Stimulated activated naive CD8-positive, alpha-beta T cell treated with anti-CD3 and anti-CD28 coated beads, Interleukin-15, Interleukin-2, amounts not matched to agents 100 ng/mL and 50 ng/mL, for 24 hours (primary cell): ENCODE data around the gene PROM1.

Experiments used
- H3K27ac Mint-ChIP-seq: one replicate; pipeline ENCODE4 v1.8.0; 2021; ENCODE audit warnings: mild to moderate bottlenecking, mixed read lengths
- H3K27me3 Mint-ChIP-seq: one replicate; pipeline ENCODE4 v1.8.0; 2021; ENCODE audit warnings: mixed read lengths
- H3K36me3 Mint-ChIP-seq: one replicate; pipeline ENCODE4 v1.8.0; 2021; ENCODE audit warnings: low read depth, mixed read lengths
- H3K4me1 Mint-ChIP-seq: one replicate; pipeline ENCODE4 v1.8.0; 2021; ENCODE audit warnings: low read depth, mixed read lengths
- H3K4me3 Mint-ChIP-seq: one replicate; pipeline ENCODE4 v1.8.0; 2021; ENCODE audit warnings: mild to moderate bottlenecking, mixed read lengths
- H3K9me3 Mint-ChIP-seq: one replicate; pipeline ENCODE4 v1.8.0; 2021; ENCODE audit warnings: mixed read lengths

The PROM1 gene

DNA sequence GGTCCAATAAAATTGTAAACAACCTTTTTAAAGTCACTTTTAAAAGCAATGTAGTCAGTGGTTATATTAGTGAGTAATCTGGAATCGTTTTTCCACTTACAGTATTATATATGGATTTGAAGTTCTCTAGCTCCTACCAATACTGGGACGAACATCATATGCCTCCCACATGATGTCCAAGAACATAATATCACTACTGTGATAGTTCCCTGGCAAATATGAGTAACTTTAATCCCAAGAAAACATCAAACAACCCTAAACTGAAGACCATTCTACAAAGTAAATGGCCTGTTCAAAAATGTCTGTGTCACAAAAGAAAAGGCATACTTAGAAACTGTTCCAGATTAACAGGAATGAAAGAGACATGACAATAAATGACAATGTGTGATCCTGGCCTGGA is 67.3 kb downstream of the PROM1 start:
- no peaks in the 10 kb centered on the region for H3K4me1 Mint-ChIP-seq
- no peak overlapping the region for H3K4me3 Mint-ChIP-seq
- no peaks in the 10 kb centered on the region for H3K9me3 Mint-ChIP-seq
- H3K36me3 Mint-ChIP-seq: no peaks in the 10 kb centered on the region
- H3K27ac Mint-ChIP-seq: no peak overlapping the region
- H3K27me3 Mint-ChIP-seq: peaks cover 13% of the 10 kb centered on the region

DNA sequence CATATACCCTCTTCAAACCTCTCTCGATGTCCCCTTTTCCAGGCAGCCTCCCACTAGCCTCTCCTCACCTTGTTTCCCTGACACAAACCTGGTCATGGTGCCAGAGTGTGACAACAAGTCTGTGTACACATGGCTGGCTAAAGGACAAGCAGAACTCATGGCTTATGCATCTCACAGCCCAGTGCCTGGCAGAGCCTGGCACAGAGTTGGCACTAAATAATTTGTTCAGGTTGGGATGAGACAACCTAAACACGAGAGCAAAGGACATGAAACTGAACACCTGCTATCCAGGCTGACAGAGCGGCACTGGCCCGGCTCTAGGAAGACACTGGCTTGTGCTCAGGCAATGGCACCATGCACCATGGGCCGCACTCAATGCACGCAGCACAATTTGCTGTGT is 72.7 kb downstream of the PROM1 start:
- peaks cover 18% of the 10 kb centered on the region for H3K27me3 Mint-ChIP-seq
- no peaks in the 10 kb centered on the region for H3K9me3 Mint-ChIP-seq
- no peak overlapping the region for H3K27ac Mint-ChIP-seq
- H3K36me3 Mint-ChIP-seq: no peaks in the 10 kb centered on the region
- H3K4me3 Mint-ChIP-seq: no peak overlapping the region
- H3K4me1 Mint-ChIP-seq: no peaks in the 10 kb centered on the region

DNA sequence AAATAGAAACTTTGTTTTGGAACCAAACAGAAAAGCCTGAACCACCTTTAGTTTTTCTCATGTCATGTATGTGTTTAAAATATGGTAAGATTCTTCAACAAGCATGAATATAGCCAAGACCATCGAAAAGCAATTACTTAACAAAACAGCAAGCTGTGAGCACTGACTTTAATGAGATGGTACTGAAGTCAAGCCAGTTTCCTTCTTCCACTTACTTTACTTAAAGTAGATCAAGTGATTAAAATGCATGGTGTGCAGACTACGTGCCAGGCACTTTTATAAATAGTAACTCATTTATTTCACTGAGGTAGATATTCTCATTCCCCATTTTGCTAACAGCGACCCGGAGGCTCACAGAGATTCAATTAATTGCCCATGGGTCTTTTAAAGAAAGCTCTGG is 74.7 kb downstream of the PROM1 start:
- H3K9me3 Mint-ChIP-seq: no peaks in the 10 kb centered on the region
- H3K27me3 Mint-ChIP-seq: peaks cover 24% of the 10 kb centered on the region
- H3K36me3 Mint-ChIP-seq: no peaks in the 10 kb centered on the region
- no peaks in the 10 kb centered on the region for H3K4me1 Mint-ChIP-seq
- H3K4me3 Mint-ChIP-seq: no peak overlapping the region
- H3K27ac Mint-ChIP-seq: no peak overlapping the region

DNA sequence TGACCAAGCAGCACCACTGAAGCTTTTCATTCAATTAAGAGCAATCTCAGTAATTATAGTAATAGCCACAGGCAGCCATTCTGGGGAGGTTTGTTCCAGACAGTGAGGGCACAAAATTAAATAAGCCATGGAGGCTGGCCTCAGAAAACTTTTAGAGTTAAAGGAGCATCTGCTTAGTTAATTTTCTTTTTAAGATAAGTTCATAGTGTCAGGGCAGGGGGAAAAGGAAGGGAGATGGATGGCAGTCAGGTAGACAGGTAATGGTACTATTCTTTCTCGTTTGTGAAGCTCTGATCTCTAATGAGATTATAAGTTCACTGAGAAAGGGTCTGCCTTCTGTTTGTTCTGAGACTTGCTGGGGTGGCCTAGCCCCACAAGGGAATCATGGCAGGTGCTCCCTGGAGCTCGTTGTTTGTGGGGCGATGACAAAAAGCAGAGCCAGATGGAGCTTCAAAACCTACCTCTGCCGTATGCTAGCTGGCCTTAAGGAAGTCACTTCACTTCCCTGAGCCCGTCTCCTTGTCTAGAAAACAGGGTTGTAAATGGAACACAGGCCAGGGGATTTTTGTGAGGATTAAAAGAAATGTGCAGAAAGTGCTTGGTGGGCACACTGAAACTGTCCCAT is 76.2 kb downstream of the PROM1 start:
- Mint-ChIP-seq H3K4me3 (no peak overlapping the region), H3K27me3 (peaks cover 24% of the 10 kb centered on the region), H3K4me1 (no peaks in the 10 kb centered on the region), H3K27ac (no peak overlapping the region), H3K9me3 (no peaks in the 10 kb centered on the region), H3K36me3 (no peaks in the 10 kb centered on the region)

- H3K4me3 Mint-ChIP-seq: no peak overlapping the region
These were observed 76.9 kb downstream of the PROM1 start for GRCh38 chr4:16006771-16007446.

DNA sequence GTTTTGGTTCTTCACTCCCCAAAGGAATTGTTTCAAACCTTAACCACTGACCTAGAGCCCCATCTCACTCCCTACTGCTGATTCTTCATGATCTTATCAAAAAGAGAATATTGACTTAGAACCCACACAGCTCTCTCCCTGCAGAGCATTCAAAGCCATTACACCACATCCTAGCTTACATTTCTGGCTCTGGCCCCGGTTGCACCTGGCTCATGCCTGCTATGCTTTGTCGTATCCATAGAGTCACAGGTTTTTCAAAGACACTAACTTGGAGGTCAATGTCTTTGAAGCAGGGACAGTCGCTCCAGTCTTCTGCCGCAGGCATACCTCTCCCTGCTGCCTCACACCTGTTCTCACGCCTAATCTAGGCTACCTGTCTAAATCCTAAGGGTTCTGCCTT is 78.1 kb downstream of the PROM1 start:
- no peaks in the 10 kb centered on the region for H3K4me1 Mint-ChIP-seq
- no peak overlapping the region for H3K4me3 Mint-ChIP-seq
- no peaks in the 10 kb centered on the region for H3K9me3 Mint-ChIP-seq
- no peak overlapping the region for H3K27ac Mint-ChIP-seq
- peaks cover 18% of the 10 kb centered on the region for H3K27me3 Mint-ChIP-seq
- no peaks in the 10 kb centered on the region for H3K36me3 Mint-ChIP-seq

More at GRCh38 chr4:16006771-16007446, 76.9 kb downstream of the PROM1 start:
- Mint-ChIP-seq H3K27me3 (peaks cover 21% of the 10 kb centered on the region), H3K27ac (no peak overlapping the region), H3K36me3 (no peaks in the 10 kb centered on the region), H3K4me1 (no peaks in the 10 kb centered on the region), H3K9me3 (no peaks in the 10 kb centered on the region)

GRCh38 chr4:16001484-16001858 is 82.4 kb downstream of the PROM1 start:
- H3K36me3 Mint-ChIP-seq: no peaks in the 10 kb centered on the region
- H3K4me3 Mint-ChIP-seq: no peak overlapping the region
- peaks cover 8% of the 10 kb centered on the region for H3K27me3 Mint-ChIP-seq
- H3K9me3 Mint-ChIP-seq: no peaks in the 10 kb centered on the region
- H3K27ac Mint-ChIP-seq: no peak overlapping the region
- peaks cover 5% of the 10 kb centered on the region for H3K4me1 Mint-ChIP-seq

DNA sequence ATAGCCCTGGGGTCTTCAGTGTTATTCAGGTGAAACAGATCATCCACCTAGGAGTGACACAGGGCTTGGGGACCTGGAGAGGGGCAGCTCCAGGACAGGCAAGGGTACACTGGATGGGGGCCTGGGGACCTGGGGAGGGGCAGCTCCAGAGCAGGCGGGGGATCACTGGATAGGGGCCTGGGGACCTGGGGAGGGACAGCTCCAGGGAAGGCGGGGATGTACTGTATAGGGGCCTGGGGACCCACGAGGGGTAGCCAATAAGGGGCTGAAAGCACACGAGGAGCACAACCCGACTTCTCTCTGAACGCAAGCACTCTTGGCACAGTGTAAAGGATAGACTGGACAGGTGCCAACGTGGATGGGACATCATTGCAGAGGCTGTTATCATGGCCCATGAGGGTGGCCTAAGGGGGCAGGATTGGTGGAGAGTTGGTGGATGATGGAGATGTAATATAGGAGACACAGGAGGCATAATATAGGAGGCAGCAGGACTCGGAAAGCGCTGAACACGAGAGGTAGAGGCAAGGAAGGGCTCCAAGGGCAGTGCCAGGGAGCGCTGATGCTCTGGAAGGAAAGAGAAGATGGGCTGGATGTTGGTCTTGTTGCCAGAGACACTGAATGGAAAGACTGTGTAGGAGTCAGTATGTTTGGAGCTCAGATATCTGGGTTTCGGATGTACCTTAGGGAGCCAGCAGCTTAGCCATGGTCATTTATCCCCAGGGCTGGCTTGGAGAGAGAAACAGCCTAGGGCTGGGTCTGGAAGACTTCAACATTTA is 82.9 kb downstream of the PROM1 start:
- H3K4me1 Mint-ChIP-seq: peaks cover 5% of the 10 kb centered on the region

DNA sequence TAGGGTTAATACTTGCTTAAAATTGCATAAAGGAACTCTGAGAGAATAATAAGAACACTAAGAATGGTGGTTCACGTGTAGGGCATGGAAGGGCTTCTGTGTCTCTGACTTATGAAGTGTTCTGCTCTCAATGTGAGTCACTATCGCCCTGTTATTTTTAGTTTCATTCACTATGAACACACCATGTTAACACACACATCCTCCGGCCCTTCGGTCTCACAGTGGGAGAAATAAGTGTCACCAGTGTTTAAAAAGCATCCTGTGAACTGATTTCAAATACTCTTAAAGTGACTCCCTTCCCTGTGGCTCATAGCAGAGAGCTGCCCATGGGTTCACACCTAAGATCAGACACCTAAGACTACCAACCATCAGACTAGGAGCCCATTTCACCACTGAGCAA is 87.0 kb downstream of the PROM1 start:
- Mint-ChIP-seq H3K27me3 (no peaks in the 10 kb centered on the region), H3K9me3 (no peaks in the 10 kb centered on the region), H3K27ac (no peak overlapping the region), H3K36me3 (no peaks in the 10 kb centered on the region), H3K4me1 (peaks cover 8% of the 10 kb centered on the region), H3K4me3 (no peak overlapping the region)

More for the DNA sequence above, 82.9 kb downstream of the PROM1 start:
- Mint-ChIP-seq H3K9me3 (no peaks in the 10 kb centered on the region), H3K27ac (no peak overlapping the region), H3K36me3 (no peaks in the 10 kb centered on the region), H3K27me3 (peaks cover 4% of the 10 kb centered on the region), H3K4me3 (no peak overlapping the region)

GRCh38 chr4:15995826-15996225 is 88.0 kb downstream of the PROM1 start:
- H3K9me3 Mint-ChIP-seq: no peaks in the 10 kb centered on the region
- H3K4me1 Mint-ChIP-seq: peaks cover 14% of the 10 kb centered on the region
- no peaks in the 10 kb centered on the region for H3K36me3 Mint-ChIP-seq
- no peak overlapping the region for H3K4me3 Mint-ChIP-seq
- H3K27ac Mint-ChIP-seq: peak overlapping the region; percentile 45
- H3K27me3 Mint-ChIP-seq: no peaks in the 10 kb centered on the region

DNA sequence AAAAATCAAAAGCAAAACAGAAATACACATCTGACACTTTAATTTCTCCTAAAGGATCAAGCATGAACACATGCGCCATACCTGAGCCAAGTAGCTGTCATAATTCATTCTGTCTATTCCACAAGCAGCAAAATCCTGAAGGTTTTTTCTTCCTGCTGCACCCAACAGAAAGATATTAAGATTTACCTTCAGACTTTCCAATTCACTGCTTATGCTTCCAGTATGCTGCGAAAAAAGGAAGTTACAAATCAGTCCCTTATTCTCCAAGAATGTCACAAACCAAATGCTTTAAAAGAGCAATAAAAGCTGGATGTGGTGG is 91.7 kb downstream of the PROM1 start:
- Mint-ChIP-seq H3K4me1 (peaks cover 16% of the 10 kb centered on the region), H3K4me3 (no peak overlapping the region), H3K36me3 (no peaks in the 10 kb centered on the region), H3K9me3 (no peaks in the 10 kb centered on the region), H3K27me3 (peaks cover 4% of the 10 kb centered on the region), H3K27ac (no peak overlapping the region)

- H3K27ac Mint-ChIP-seq: no peak overlapping the region
- H3K36me3 Mint-ChIP-seq: no peaks in the 10 kb centered on the region
- H3K4me1 Mint-ChIP-seq: peaks cover 11% of the 10 kb centered on the region
- H3K4me3 Mint-ChIP-seq: no peak overlapping the region
- peaks cover 4% of the 10 kb centered on the region for H3K27me3 Mint-ChIP-seq
- H3K9me3 Mint-ChIP-seq: no peaks in the 10 kb centered on the region
These were observed 93.1 kb downstream of the PROM1 start for GRCh38 chr4:15990570-15991285.

GRCh38 chr4:15989424-15989823 is 94.4 kb downstream of the PROM1 start:
- Mint-ChIP-seq H3K4me1 (peaks cover 11% of the 10 kb centered on the region), H3K27me3 (peaks cover 4% of the 10 kb centered on the region), H3K9me3 (no peaks in the 10 kb centered on the region), H3K4me3 (no peak overlapping the region), H3K36me3 (no peaks in the 10 kb centered on the region), H3K27ac (no peak overlapping the region)

DNA sequence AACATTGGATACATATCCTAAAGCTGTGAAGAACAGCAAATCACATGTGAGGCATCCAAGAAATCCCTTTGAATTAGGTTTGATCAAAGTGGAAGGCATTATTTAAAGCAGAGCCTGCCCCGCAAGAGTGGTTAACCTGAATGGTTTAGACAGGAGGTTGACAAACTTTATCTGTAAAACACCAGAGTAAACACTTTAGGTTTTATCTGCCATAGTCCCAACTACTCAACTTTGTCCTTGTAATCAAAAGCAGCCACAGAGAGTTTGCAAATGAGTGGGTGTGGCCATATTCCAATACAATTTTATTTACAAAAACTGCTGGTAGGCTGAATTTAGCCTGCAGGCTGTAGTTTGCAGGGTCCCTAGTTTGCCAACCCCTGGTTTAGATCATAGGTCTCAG is 95.6 kb downstream of the PROM1 start:
- no peaks in the 10 kb centered on the region for H3K36me3 Mint-ChIP-seq
- peaks cover 4% of the 10 kb centered on the region for H3K27me3 Mint-ChIP-seq
- H3K4me3 Mint-ChIP-seq: no peak overlapping the region
- no peaks in the 10 kb centered on the region for H3K9me3 Mint-ChIP-seq
- H3K4me1 Mint-ChIP-seq: peaks cover 11% of the 10 kb centered on the region
- H3K27ac Mint-ChIP-seq: no peak overlapping the region

DNA sequence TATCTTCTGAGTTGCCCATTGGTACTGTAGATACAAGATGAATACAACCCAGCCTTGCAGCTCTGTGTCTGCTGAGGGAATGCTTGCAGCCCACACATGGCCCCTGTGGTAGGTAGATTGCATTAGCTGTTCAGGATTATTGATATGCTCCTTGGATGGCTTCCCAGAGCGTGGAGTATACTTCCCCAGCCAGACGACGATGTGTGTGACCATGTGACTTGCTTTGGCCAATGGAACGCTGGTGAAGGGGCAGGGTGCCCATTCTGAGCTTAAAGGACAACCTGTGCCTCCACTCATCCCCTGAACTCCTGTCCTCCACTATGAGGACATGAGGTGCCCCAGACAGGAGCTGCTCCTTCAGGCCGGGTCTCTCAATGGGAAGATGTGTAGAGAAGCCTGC is 96.9 kb downstream of the PROM1 start:
- H3K9me3 Mint-ChIP-seq: no peaks in the 10 kb centered on the region
- peaks cover 9% of the 10 kb centered on the region for H3K4me1 Mint-ChIP-seq
- H3K27ac Mint-ChIP-seq: no peak overlapping the region
- H3K36me3 Mint-ChIP-seq: no peaks in the 10 kb centered on the region
- H3K4me3 Mint-ChIP-seq: no peak overlapping the region
- H3K27me3 Mint-ChIP-seq: peaks cover 4% of the 10 kb centered on the region
